GM12892 (cell line): Measurements from ENCODE around the gene C17orf114.

ENCODE experiments used
- POLR2A ChIP-seq: IDR thresholded peaks from 2 replicates; pipeline ENCODE4 v1.6.1; 2011; ENCODE audit warnings: low read depth, low read length, control low read depth
- POLR2AphosphoS5 ChIP-seq: IDR thresholded peaks from 2 replicates; pipeline ENCODE4 v1.6.1; 2011; ENCODE audit warnings: low read depth, low read length, control low read depth
- TAF1 ChIP-seq: IDR thresholded peaks from 2 replicates; pipeline ENCODE4 v1.6.1; 2011; ENCODE audit warnings: low read depth, mild to moderate bottlenecking, control low read depth, low read length, borderline replicate concordance

DNA sequence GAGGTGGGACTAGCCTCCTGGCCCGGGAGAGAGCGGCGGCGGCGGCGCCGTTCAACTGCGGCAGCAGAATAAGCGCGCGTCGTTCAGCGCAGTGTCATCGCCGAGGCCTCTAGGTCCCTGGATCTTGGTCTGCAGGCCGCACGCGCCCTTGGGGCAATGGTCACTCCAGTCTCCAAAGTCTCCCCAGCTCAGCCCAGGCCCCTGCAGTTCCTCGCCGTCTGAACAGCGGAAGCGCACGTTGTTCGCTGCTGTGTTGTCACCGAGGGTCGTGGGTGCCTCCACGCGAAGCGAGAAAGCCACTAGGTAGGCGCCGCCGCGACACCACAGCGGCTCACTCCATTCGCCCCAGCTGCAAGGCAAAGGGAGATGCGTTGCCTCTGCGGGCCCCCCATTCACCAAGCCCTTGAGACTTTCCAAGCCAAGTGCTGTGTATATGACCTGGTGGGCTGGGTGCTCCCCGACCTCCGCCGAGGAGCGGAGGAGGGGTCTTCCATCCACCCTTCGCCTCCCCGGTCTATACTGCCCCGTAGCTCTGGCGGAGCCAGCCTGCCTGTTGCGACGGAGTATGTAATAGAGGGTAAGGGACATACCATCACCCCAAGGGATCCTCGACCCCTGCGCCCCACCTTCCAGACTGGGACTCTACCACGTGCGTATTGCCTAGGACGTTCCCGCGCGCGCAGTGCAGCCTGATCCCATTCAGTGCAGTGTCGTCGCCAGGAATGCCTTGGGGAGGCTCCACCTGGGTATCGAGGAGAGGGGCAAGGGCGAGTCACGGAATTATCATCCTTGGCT is 16.6 kb downstream of the C17orf114 start:
- TF ChIP-seq POLR2A (no peak), POLR2AphosphoS5 (no peak), TAF1 (no peak)
